ENCODE results near the gene HSPA13. TPM values are rescaled to one million over a fixed set of nuclear protein-coding genes. Genes with fewer than 3 reads are reported as not detected.
A peak's percentile ranks its signal among the peaks of the same experiment; 100 is the strongest.

Gene HSPA13
- total RNA-seq, 1 donor from 2014 or later: 67.2 TPM

DNA sequence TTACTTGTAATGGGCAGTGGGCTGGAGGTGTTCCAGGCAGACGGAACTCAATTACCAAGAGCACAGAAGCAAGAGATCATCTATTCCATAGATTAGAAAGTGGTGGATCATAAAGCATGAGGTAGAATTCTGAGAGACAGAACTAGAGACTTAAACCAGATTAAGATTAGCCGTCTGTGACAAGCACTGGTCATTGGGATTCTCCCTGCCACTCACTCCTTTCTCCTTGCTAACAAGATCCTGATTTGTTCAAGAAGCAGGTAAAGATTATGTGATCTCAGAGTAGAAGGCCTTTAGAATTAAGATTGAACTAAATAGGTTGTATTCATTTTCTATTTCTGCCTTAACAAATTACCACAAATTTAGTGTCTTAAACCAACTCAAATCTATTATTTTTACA lies 1.5 kb upstream of the HSPA13 start:
- H3K27me3 ChIP-seq (ENCODE audit: insufficient read depth, low read length): no peaks in the 10 kb centered on the region
- H3K27ac ChIP-seq (ENCODE audit: low read depth, low read length): no peak overlapping the region
- Mint-ChIP-seq H3K36me3 (ENCODE audit: low read depth, unreplicated experiment) (no peaks in the 10 kb centered on the region), H3K4me1 (ENCODE audit: low read depth, unreplicated experiment) (peaks cover 9% of the 10 kb centered on the region), H3K9me3 (ENCODE audit: unreplicated experiment) (no peaks in the 10 kb centered on the region), H3K27ac (ENCODE audit: unreplicated experiment) (peak overlapping the region; percentile 100), H3K4me3 (ENCODE audit: unreplicated experiment) (peak overlapping the region; percentile 100), H3K27me3 (ENCODE audit: low read depth, unreplicated experiment) (no peaks in the 10 kb centered on the region)
- no peak overlapping the region for H3K4me3 ChIP-seq (ENCODE audit: insufficient read depth, low read depth, low read length)
- no peak for FAIRE-seq
- H2AFZ ChIP-seq (ENCODE audit: low read depth, low read length): no peak overlapping the region
- TF ChIP-seq, protein P1, sequence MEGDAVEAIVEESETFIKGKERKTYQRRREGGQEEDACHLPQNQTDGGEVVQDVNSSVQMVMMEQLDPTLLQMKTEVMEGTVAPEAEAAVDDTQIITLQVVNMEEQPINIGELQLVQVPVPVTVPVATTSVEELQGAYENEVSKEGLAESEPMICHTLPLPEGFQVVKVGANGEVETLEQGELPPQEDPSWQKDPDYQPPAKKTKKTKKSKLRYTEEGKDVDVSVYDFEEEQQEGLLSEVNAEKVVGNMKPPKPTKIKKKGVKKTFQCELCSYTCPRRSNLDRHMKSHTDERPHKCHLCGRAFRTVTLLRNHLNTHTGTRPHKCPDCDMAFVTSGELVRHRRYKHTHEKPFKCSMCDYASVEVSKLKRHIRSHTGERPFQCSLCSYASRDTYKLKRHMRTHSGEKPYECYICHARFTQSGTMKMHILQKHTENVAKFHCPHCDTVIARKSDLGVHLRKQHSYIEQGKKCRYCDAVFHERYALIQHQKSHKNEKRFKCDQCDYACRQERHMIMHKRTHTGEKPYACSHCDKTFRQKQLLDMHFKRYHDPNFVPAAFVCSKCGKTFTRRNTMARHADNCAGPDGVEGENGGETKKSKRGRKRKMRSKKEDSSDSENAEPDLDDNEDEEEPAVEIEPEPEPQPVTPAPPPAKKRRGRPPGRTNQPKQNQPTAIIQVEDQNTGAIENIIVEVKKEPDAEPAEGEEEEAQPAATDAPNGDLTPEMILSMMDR (IDR thresholded peaks at IDR 0.05; ENCODE audit: insufficient read depth, low read depth, low read length): no peak
- no peak for TF ChIP-seq EZH2 (IDR thresholded peaks at IDR 0.05; ENCODE audit: insufficient read depth, low read length)
- H3K79me2 ChIP-seq (ENCODE audit: insufficient read depth, low read length): peaks cover 35% of the 10 kb centered on the region
- H3K9ac ChIP-seq (ENCODE audit: low read length): peak overlapping the region; percentile 94
- H3K4me1 ChIP-seq (ENCODE audit: insufficient read depth, low read length): peaks cover 9% of the 10 kb centered on the region
- H3K4me2 ChIP-seq (ENCODE audit: low read length): peak overlapping the region; percentile 93
- no peak for DNase-seq (ENCODE audit: low read depth)
- peaks cover 4% of the 10 kb centered on the region for H4K20me1 ChIP-seq (ENCODE audit: insufficient read depth, low read length)
- H3K9me3 ChIP-seq (ENCODE audit: insufficient read depth, low read depth, low read length): no peaks in the 10 kb centered on the region
- H3K36me3 ChIP-seq (ENCODE audit: insufficient read depth, low read length): no peaks in the 10 kb centered on the region

GRCh38 chr21:14383596-14384180 lies 742 bp upstream of the HSPA13 start:
- FAIRE-seq (no peak), DNase-seq (ENCODE audit: low read depth) (peak; percentile 21)
- Mint-ChIP-seq H3K9me3 (ENCODE audit: unreplicated experiment) (no peaks in the 10 kb centered on the region), H3K27ac (ENCODE audit: unreplicated experiment) (peak overlapping the region; percentile 100), H3K36me3 (ENCODE audit: low read depth, unreplicated experiment) (no peaks in the 10 kb centered on the region), H3K4me3 (ENCODE audit: unreplicated experiment) (peak overlapping the region; percentile 100), H3K4me1 (ENCODE audit: low read depth, unreplicated experiment) (peaks cover 9% of the 10 kb centered on the region), H3K27me3 (ENCODE audit: low read depth, unreplicated experiment) (no peaks in the 10 kb centered on the region)
- Histone ChIP-seq H3K36me3 (ENCODE audit: insufficient read depth, low read length) (peaks cover 2% of the 10 kb centered on the region), H3K9ac (ENCODE audit: low read length) (peak overlapping the region; percentile 94), H3K79me2 (ENCODE audit: insufficient read depth, low read length) (peaks cover 40% of the 10 kb centered on the region), H3K4me2 (ENCODE audit: low read length) (peak overlapping the region; percentile 93), H3K4me3 (ENCODE audit: insufficient read depth, low read depth, low read length) (peak overlapping the region; percentile 89), H3K9me3 (ENCODE audit: insufficient read depth, low read depth, low read length) (no peaks in the 10 kb centered on the region), H3K27me3 (ENCODE audit: insufficient read depth, low read length) (no peaks in the 10 kb centered on the region), H2AFZ (ENCODE audit: low read depth, low read length) (peak overlapping the region; percentile 87), H4K20me1 (ENCODE audit: insufficient read depth, low read length) (peaks cover 4% of the 10 kb centered on the region), H3K4me1 (ENCODE audit: insufficient read depth, low read length) (peaks cover 9% of the 10 kb centered on the region), H3K27ac (ENCODE audit: low read depth, low read length) (peak overlapping the region; percentile 94)
- TF ChIP-seq EZH2 (IDR thresholded peaks at IDR 0.05; ENCODE audit: insufficient read depth, low read length): no peak
- TF ChIP-seq, protein P1 (IDR thresholded peaks at IDR 0.05; ENCODE audit: insufficient read depth, low read depth, low read length): peak; percentile 12

DNA sequence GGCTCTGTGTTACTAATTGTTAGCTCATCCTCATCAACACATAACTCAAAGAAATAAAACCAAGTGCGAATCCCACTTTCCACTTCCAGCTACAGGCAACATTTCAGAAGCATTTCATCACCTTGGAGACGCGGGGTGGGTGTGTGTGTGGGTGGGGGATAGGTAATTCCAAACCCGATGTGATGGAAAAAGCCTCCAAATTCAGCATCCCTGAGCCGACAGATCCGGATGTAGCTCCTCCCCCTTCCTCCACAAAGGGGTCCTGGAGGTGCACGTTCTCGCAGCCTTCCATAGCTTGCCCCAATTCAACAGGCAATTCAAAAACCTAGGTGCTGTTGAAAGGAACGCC lies 486 bp downstream of the HSPA13 start:
- H3K4me1 Mint-ChIP-seq (ENCODE audit: low read depth, unreplicated experiment): peaks cover 9% of the 10 kb centered on the region
- H4K20me1 ChIP-seq (ENCODE audit: insufficient read depth, low read length): peaks cover 4% of the 10 kb centered on the region

More for the DNA sequence above, 486 bp downstream of the HSPA13 start:
- Histone ChIP-seq H3K79me2 (ENCODE audit: insufficient read depth, low read length) (peaks cover 40% of the 10 kb centered on the region), H3K4me2 (ENCODE audit: low read length) (peak overlapping the region; percentile 87), H3K9ac (ENCODE audit: low read length) (peak overlapping the region; percentile 94), H3K27ac (ENCODE audit: low read depth, low read length) (peak overlapping the region; percentile 90), H3K4me3 (ENCODE audit: insufficient read depth, low read depth, low read length) (peak overlapping the region; percentile 89), H2AFZ (ENCODE audit: low read depth, low read length) (peak overlapping the region; percentile 69), H3K27me3 (ENCODE audit: insufficient read depth, low read length) (no peaks in the 10 kb centered on the region), H3K36me3 (ENCODE audit: insufficient read depth, low read length) (peaks cover 2% of the 10 kb centered on the region), H3K9me3 (ENCODE audit: insufficient read depth, low read depth, low read length) (no peaks in the 10 kb centered on the region), H3K4me1 (ENCODE audit: insufficient read depth, low read length) (peaks cover 9% of the 10 kb centered on the region)
- Mint-ChIP-seq H3K27ac (ENCODE audit: unreplicated experiment) (peak overlapping the region; percentile 100), H3K27me3 (ENCODE audit: low read depth, unreplicated experiment) (no peaks in the 10 kb centered on the region), H3K36me3 (ENCODE audit: low read depth, unreplicated experiment) (no peaks in the 10 kb centered on the region), H3K9me3 (ENCODE audit: unreplicated experiment) (no peaks in the 10 kb centered on the region), H3K4me3 (ENCODE audit: unreplicated experiment) (peak overlapping the region; percentile 100)
- DNase-seq (ENCODE audit: low read depth): peak; percentile 12
- TF ChIP-seq, protein P1 (IDR thresholded peaks at IDR 0.05; ENCODE audit: insufficient read depth, low read depth, low read length): no peak
- no peak for TF ChIP-seq EZH2 (IDR thresholded peaks at IDR 0.05; ENCODE audit: insufficient read depth, low read length)
- no peak for FAIRE-seq

Data from astrocyte (in vitro differentiated cells and primary cell).